GM19438 (cell line): Measurements from ENCODE around the gene PDE10A.

Source experiments
- ATAC-seq: cut with Tn5 transposase; IDR thresholded peaks from one replicate; pipeline ENCODE4 v1.9.1; 2021; ENCODE audit warnings: low read depth; ENCODE audit not compliant: unreplicated experiment

The PDE10A gene

GRCh38 chr6:165662749-165663376, at the start of gene PDE10A:
Gene PDE10A (minus strand): TSS chr6:165663241. CDS start chr6:165662811, 430 bp downstream.
- no peak for ATAC-seq

- no peak for ATAC-seq
Measured at GRCh38 chr6:165708985-165709576, 46.0 kb upstream of the PDE10A start.

DNA sequence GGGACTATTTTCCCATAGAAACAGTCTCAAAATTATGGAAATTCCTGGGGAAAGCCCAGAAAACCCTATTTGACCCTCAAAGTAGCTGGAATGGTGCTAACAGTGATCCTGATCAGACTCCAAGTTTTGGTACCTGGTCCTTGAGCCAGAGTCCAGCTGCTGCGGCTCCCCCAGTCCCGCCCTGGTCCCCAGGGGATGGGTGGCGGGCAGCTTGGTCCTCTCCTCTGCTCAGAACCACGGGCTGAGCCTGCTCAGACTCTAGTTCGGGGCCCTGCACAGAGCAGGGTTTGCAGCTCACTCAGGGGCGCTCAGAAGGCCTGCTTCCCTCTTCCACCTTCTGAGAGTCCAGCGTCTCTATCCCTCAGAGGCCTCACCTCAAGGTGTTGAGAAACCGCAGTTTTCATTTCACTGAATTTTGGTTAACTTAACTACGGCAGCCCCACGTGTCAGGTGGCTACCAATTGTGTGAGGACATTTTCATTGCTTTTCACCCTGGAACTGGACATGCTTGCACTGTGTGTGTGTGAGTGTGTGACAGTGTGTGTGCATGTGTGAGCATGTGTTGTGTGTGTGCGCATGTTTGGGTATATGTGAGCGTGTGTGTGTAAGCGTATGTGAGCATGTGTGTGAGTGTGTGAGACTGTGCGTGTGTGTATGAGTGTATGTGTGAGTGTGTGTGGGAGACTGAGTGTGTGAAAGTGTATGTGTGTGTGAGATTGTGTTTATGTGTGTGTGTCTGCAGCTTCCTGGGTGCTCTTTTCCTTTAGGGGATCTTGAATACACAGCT, 44.2 kb upstream of the PDE10A start:
- ATAC-seq, result no peak

DNA sequence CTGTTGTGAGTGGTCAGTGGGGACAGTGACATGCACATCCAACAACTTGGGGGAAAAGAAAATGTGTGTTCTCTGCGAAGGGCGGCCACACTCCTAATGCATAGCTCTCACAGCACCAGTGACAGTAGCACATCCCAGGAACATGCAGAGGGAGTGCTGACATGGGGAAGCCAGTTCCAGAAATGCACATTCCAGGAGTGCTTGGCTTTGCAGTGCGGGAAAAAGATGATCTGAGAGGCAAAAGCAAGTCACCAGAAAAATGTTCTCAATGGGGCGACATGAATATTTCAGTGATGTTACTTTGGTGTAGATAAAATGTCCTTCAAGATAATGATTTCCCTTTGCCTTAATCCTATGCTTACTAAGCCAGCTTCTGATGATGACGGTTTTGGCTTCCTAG, 42.9 kb upstream of the PDE10A start:
- ATAC-seq, result no peak

DNA sequence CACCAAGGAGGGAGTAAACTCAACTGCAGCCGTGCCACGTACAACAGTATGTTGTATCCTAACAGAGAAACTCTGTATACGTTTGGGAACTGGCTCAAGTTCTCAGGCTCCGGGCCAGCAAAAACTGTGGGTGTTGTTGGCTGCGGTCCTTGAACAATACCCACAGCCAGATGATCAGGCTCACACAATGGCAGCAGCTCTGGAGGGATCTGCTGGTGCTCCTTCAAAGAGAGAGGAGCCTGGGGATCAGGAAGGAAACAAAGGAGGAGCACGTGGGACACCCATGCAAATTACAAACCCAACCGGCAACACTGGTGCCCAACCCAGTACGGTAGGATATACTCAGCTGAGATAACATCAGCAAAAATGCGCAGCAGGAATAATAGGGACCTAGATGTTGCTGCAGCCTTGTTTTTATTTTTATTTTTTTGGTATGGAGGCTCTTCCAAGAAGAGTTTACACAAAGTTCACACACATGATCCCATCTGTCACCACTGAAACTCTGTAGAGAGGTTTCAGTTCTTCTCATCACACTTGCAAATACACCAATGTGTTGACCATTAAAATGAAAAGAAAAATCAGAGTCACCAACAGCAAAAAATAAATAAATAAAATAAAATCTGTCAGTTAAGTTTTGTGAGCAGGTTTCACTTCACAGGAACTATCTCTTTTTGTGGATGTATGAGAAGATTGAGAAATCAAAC, 41.2 kb upstream of the PDE10A start:
- peak; percentile 48 for ATAC-seq

DNA sequence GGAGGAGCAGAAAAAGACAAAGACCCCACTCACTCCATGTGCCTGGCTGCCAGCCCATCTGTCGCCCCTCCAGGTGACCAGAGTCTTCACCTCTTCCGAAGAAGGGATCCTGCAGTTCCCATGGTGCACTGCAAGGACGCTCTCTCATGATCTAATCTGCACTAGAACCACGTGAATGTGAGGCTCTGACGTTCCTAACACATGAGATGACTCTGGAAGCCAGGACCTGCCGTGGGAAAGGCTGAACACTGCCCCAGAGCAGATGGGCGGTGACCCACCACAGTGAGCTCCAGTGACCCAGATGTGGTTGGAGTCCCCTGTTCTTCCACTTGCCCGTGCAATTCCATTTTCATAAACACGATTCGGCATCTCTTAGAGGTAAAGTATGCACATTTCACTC, 39.6 kb upstream of the PDE10A start:
- no peak for ATAC-seq

DNA sequence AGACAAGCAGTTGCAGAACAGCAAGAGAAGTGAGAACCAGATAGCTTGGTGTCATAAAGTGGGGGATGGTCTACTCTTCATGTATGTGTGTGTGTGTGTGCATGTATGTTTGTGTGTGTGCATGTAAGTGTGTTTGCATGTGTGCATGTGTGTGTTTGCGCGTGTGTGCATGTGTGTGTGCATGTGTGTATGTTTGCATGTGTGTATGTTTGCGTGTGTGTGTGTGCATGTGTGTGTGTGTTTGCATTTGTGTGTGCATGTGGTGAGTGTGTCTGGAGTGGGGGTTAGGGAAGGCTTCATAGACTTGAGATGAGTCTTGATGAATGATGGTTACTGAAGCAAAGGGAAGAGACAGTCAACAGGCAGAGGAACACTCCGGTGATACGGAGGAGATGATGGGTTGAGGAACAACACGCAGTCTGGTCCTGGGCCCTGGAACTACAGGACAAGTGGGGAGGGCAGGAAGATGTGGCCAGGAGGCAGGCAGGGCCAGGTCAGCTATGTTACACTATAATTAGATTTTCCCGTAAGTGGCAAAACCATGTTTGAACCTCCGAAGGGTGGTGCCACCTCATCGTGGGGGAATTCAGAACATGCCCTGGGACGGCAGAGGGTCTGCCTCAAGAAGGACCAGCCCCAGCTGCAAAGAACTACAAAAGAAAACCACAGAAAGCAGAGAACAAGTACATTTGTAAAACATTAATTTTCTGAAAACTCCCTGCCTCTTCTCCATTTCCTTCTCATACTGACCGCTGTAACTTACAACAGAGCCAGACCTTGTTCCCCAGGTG, 38.7 kb upstream of the PDE10A start:
- ATAC-seq, result peak; percentile 82

DNA sequence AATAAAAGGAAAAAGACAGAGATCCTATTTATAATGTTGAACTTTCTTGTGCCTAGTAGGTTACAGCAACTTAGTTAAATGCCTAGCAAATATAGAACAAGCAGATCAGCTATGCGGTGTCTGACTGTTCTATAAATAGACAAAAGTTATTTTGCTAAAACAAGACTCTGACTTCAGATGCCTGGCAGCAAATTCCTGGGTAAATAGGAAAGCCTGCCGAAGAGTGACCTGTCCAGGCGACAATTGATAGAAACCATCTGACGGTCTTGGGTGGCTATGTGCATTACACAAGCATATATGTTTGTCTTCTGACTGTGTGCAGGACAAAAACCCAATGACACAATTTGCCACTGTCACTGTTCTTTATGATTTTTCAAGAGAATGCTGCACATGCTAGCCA, 38.0 kb upstream of the PDE10A start:
- no peak for ATAC-seq

DNA sequence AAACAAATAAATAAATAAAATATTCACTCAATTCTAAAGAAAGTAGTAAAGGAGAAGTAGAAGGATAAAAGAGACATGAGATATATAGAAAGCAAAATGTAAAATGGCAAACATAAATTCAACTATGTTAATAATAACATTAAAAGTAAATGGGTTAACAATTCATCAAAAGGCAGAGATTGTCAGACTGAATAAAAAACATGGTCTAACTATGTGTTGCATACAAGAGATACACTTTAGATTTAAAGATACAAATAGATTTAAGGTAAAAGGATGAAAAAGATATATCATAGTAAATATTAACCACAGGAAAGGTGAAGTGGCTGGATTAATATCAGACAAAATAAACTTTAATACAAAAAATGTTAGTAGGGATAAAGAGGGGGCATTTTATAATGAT, 35.8 kb upstream of the PDE10A start:
- ATAC-seq, result no peak

DNA sequence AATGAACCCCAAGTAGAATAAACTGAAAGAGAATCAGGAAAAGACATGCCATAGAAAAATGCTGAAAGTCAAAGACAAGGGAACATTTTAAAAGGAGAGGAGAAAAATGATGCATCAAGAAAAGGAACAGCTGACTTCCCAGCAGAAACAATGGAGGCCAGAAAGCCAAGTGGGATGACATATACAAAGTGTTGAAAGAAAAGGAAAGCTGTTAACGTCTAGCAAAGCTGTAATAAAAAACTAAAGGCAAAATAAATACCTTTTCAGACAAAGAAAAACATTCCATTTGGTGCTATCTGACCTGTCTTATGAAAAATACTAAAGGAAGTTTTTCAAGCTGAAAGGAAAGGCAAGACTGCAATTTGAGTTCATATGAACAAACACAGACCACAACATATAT, 34.1 kb upstream of the PDE10A start:
- no peak for ATAC-seq

GRCh38 chr6:165695722-165696515, 32.9 kb upstream of the PDE10A start:
- no peak for ATAC-seq

- ATAC-seq, result no peak
Measured at GRCh38 chr6:165694296-165694695, 31.3 kb upstream of the PDE10A start.

- no peak for ATAC-seq
Measured at GRCh38 chr6:165692106-165692653, 29.1 kb upstream of the PDE10A start.

DNA sequence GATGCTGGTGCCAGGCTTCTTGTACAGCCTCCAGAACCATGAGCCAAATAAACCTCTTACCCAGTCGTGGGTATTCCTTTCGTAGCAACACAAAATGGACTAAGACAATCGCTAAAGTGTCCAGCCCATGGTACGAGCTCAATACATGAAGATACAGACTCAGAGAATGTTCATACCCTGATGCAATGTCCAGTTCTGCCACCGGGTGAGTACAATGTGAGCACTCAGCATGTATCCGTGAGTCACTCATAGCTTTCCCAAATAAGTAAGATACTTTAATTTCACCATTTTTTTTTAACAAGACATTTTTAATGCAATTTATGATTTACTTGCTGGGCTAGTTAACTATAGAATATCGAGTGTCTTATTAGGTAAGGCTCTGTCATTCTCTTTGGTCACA, 26.7 kb upstream of the PDE10A start:
- no peak for ATAC-seq

GRCh38 chr6:165686596-165687365, 23.7 kb upstream of the PDE10A start:
- no peak for ATAC-seq

GRCh38 chr6:165685302-165685701, 22.3 kb upstream of the PDE10A start:
- no peak for ATAC-seq

GRCh38 chr6:165684333-165684732, 21.3 kb upstream of the PDE10A start:
- no peak for ATAC-seq

DNA sequence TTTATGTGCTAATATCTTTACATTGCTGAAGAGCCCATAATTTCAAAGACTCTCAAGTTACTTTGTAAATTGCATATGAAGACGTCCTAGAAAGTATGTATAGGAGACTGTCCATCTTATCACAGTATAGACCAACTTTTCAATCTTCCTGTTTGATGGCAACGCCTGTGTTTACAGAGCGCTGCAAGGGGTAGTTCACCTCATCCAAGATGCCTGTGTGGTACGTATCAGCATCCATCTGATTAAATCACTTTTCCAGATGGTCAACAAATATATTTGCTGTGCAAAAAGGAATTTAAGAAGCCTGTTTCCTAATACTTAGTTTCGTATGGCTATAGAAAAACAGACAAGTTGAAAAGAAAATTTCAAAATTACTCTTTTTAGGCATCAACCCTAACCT, 17.9 kb upstream of the PDE10A start:
- ATAC-seq, result no peak

DNA sequence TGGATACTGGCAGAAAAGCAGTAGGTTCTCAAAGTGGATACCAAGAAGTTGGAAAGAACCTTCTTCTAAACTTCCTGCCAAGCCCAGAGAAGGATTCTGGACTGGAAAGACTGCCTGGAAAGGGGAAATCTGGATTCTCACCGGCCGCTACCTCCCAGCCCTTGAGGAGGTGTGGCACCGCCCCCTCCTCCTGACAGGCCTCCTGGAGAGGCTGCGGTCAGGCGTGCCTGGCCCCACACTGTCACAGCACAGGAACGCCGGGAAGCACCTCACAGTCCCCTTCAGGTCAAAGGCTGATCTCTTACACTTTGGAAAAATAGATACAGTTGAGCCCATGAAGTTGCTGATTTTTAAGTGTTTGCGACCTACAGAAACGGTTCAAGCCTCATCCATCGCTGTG, 16.3 kb upstream of the PDE10A start:
- no peak for ATAC-seq
